Neuronal stem cell (in vitro differentiated cells): Measurements from ENCODE around the gene CNIH3.

Source experiments
- DNase-seq: peaks from one replicate; pipeline ENCODE4 v3.0.0-alpha.2; 2013; ENCODE audit warnings: low spot score
- H2AFZ ChIP-seq: one replicate; pipeline ENCODE4 v1.6.1; 2013; ENCODE audit warnings: mild to moderate bottlenecking, low read length, inconsistent platforms
- H2AK5ac ChIP-seq: 2 replicates; pipeline ENCODE4 v1.6.1; 2013; ENCODE audit warnings: low read depth, mild to moderate bottlenecking, inconsistent platforms, low read length, moderate library complexity, mixed read lengths
- H2BK120ac ChIP-seq: 2 replicates; pipeline ENCODE4 v1.6.1; 2013; ENCODE audit warnings: low read depth, mild to moderate bottlenecking, inconsistent platforms, low read length, moderate library complexity, mixed read lengths
- H2BK12ac ChIP-seq: one replicate; pipeline ENCODE4 v1.6.1; 2013; ENCODE audit warnings: low read length, inconsistent platforms
- H2BK15ac ChIP-seq: 2 replicates; pipeline ENCODE4 v1.6.1; 2013; ENCODE audit warnings: mild to moderate bottlenecking, low read length, inconsistent platforms, mixed read lengths
- H2BK5ac ChIP-seq: one replicate; pipeline ENCODE4 v1.6.1; 2013; ENCODE audit warnings: inconsistent platforms, mild to moderate bottlenecking, low read length, moderate library complexity
- H3K14ac ChIP-seq: one replicate; pipeline ENCODE4 v1.6.1; 2013; ENCODE audit warnings: low read length, inconsistent platforms
- H3K18ac ChIP-seq: 2 replicates; pipeline ENCODE4 v1.6.1; 2013; ENCODE audit warnings: low read length, inconsistent platforms
- H3K23ac ChIP-seq: 2 replicates; pipeline ENCODE4 v1.6.1; 2013; ENCODE audit warnings: low read depth, mild to moderate bottlenecking, mixed read lengths, low read length, inconsistent platforms; ENCODE audit not compliant: poor library complexity
- H3K27ac ChIP-seq: replicated peaks from 3 replicates; pipeline ENCODE4 v1.5.1; 2013; ENCODE audit warnings: low read length, inconsistent platforms
- H3K27me3 ChIP-seq, 3 experiments: 2 replicates each; pipeline ENCODE4 v1.6.1; 2013; ENCODE audit warnings: low read length in 3 of 3, mild to moderate bottlenecking in 2 of 3, inconsistent platforms in 1 of 3, low read depth in 1 of 3, mixed read lengths in 1 of 3, moderate library complexity in 1 of 3; ENCODE audit not compliant: control insufficient read depth in 3 of 3, insufficient read depth in 3 of 3
- H3K36me3 ChIP-seq, 2 donors: replicated peaks in 1 of 2; 2 replicates each; pipeline ENCODE4 v1.6.1; 2013; ENCODE audit warnings: low read length in 2 of 2; ENCODE audit not compliant: control insufficient read depth in 2 of 2, insufficient read depth in 2 of 2
- H3K4ac ChIP-seq: 2 replicates; pipeline ENCODE4 v1.6.1; 2013; ENCODE audit warnings: inconsistent platforms, mild to moderate bottlenecking, low read length, moderate library complexity
- H3K4me1 ChIP-seq, 2 donors: 1 replicate in 1 of 2; 2 replicates in 1 of 2; pipeline ENCODE4 v1.6.1; 2013; ENCODE audit warnings: low read length in 2 of 2, low read depth in 1 of 2; ENCODE audit not compliant: control insufficient read depth in 2 of 2, insufficient read depth in 1 of 2
- H3K4me2 ChIP-seq: one replicate; pipeline ENCODE4 v1.6.1; 2013; ENCODE audit warnings: mild to moderate bottlenecking, low read length, inconsistent platforms; ENCODE audit not compliant: insufficient read depth, poor library complexity, severe bottlenecking
- H3K4me3 ChIP-seq, 2 donors: 2 replicates each; pipeline ENCODE4 v1.5.1; 2013; ENCODE audit warnings: low read length in 2 of 2, mild to moderate bottlenecking in 2 of 2, inconsistent platforms in 1 of 2, moderate library complexity in 1 of 2
- H3K79me1 ChIP-seq: one replicate; pipeline ENCODE4 v1.6.1; 2013; ENCODE audit warnings: low read depth, mild to moderate bottlenecking, inconsistent platforms, low read length, moderate library complexity
- H3K9ac ChIP-seq: one replicate; pipeline ENCODE4 v1.6.1; 2013; ENCODE audit warnings: mild to moderate bottlenecking, low read depth, low read length, inconsistent platforms; ENCODE audit not compliant: poor library complexity
- H3K9me3 ChIP-seq, 2 donors: replicated peaks in 1 of 2; 2 replicates each; pipeline versions ENCODE3 to v1.6.1; 2013; ENCODE audit warnings: low read length in 2 of 2, mild to moderate bottlenecking in 2 of 2, inconsistent platforms in 1 of 2, low read depth in 1 of 2, mixed read lengths in 1 of 2, moderate library complexity in 1 of 2; ENCODE audit not compliant: control insufficient read depth in 2 of 2, insufficient read depth in 1 of 2
- H4K8ac ChIP-seq: one replicate; pipeline ENCODE4 v1.6.1; 2013; ENCODE audit warnings: low read depth, mild to moderate bottlenecking, inconsistent platforms, low read length, moderate library complexity
- H4K91ac ChIP-seq: one replicate; pipeline ENCODE4 v1.6.1; 2013; ENCODE audit warnings: low read length, low read depth, mild to moderate bottlenecking, inconsistent platforms; ENCODE audit not compliant: poor library complexity
- WGBS, 2 donors: extraction: QIAGEN DNeasy Blood & Tissue Kit; methylation state at CpG; one replicate each; pipeline ENCODE4 v1.1.7; 2013; ENCODE audit warnings: missing lambda C conversion rate in 2 of 2, mixed read lengths in 1 of 2; ENCODE audit not compliant: insufficient read length in 2 of 2, insufficient replicate concordance in 1 of 2; ENCODE audit errors: extremely low coverage in 2 of 2; 5-methylcytosine and 5-hydroxymethylcytosine counted together

Gene CNIH3

GRCh38 chr1:224696891-224697765, 81.0 kb downstream of the CNIH3 start:
- Histone ChIP-seq H2BK5ac (no peak overlapping the region), H4K91ac (no peak overlapping the region), H3K4me3 (no peak overlapping the region), H3K4me1 (peaks cover 0 to 5% of the 10 kb centered on the region in 2 donors), H2AK5ac (no peak overlapping the region), H3K4ac (no peak overlapping the region), H3K36me3 (no peaks in the 10 kb centered on the region), H2BK15ac (no peak overlapping the region), H3K79me1 (no peaks in the 10 kb centered on the region), H3K9me3 (no peaks in the 10 kb centered on the region), H3K27ac (no peak overlapping the region), H3K18ac (peak overlapping the region; percentile 81), H3K9ac (no peak overlapping the region), H4K8ac (no peak overlapping the region), H3K27me3 (no peaks in the 10 kb centered on the region), H2BK12ac (no peak overlapping the region), H3K4me2 (no peak overlapping the region), H2BK120ac (no peak overlapping the region), H2AFZ (no peak overlapping the region), H3K14ac (no peak overlapping the region), H3K23ac (no peak overlapping the region)
- WGBS, 2 donors = no CpG with 5 or more reads among the region's 14 CpGs
- DNase-seq = no peak

- H3K9me3 ChIP-seq = no peaks in the 10 kb centered on the region
- H2AK5ac ChIP-seq = no peak overlapping the region
- WGBS, 2 donors = no CpG with 5 or more reads among the region's 4 CpGs
- no peaks in the 10 kb centered on the region for H3K79me1 ChIP-seq
- H3K27me3 ChIP-seq = no peaks in the 10 kb centered on the region
- H3K9ac ChIP-seq = no peak overlapping the region
- H3K4ac ChIP-seq = no peak overlapping the region
- no peak overlapping the region for H3K14ac ChIP-seq
- H3K27ac ChIP-seq = no peak overlapping the region
- H2BK12ac ChIP-seq = no peak overlapping the region
- no peak overlapping the region for H4K8ac ChIP-seq
- no peaks in the 10 kb centered on the region for H3K36me3 ChIP-seq
- DNase-seq = no peak
- no peak overlapping the region for H3K4me2 ChIP-seq
- H2BK120ac ChIP-seq = no peak overlapping the region
- H2BK5ac ChIP-seq = no peak overlapping the region
- no peak overlapping the region for H3K18ac ChIP-seq
- no peak overlapping the region for H3K4me3 ChIP-seq
- no peak overlapping the region for H2BK15ac ChIP-seq
- H3K4me1 ChIP-seq = peaks cover 0 to 5% of the 10 kb centered on the region in 2 donors
- H2AFZ ChIP-seq = no peak overlapping the region
- H3K23ac ChIP-seq = no peak overlapping the region
- H4K91ac ChIP-seq = no peak overlapping the region
These were observed 81.9 kb downstream of the CNIH3 start for GRCh38 chr1:224698015-224698451.

DNA sequence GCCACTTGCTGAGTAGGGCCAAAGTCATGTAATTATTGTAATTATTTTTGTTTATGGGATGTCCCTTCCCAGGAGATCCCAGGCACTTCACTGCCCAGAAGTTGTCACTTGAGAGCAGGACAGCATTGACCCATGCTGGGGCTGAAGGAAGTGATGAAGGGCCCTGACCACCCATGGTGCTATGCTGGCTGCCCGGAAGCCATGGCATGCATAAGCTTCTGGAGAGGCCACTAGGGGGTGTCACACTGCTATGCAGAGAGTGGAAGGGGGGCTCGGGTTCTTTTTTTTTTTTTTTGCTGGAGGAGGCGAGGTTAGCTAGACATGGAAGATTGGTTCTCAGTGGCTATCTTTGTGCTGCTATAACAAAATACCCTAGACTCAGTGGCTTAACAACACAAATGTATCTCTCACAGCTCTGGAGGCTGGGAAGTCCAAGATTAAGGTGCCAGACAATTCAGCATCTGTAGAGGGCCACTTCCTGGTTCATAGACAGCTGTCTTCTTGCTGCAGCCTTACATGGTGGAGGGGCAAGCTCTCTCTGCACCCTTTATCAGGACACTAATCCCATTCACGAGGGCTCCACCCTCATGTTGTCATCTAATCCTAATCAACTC, 84.9 kb downstream of the CNIH3 start:
- Histone ChIP-seq H4K91ac (no peak overlapping the region), H3K27me3 (peaks cover 0 to 2% (median 0%) of the 10 kb centered on the region in 3 experiments), H3K14ac (no peak overlapping the region), H2BK120ac (no peak overlapping the region), H3K4me2 (no peak overlapping the region), H2BK5ac (no peak overlapping the region), H3K9me3 (no peaks in the 10 kb centered on the region), H3K23ac (no peak overlapping the region), H3K4me1 (peaks cover 0 to 7% of the 10 kb centered on the region in 2 donors), H3K18ac (no peak overlapping the region), H2BK12ac (no peak overlapping the region), H2BK15ac (no peak overlapping the region), H3K79me1 (no peaks in the 10 kb centered on the region), H4K8ac (no peak overlapping the region), H2AFZ (no peak overlapping the region), H3K4ac (no peak overlapping the region), H3K36me3 (no peaks in the 10 kb centered on the region), H3K4me3 (no peak overlapping the region), H3K9ac (no peak overlapping the region), H2AK5ac (peak overlapping the region; percentile 19), H3K27ac (no peak overlapping the region)
- DNase-seq = peak; percentile 8
- WGBS, 2 donors = no CpG with 5 or more reads among the region's 4 CpGs

- H3K4me2 ChIP-seq = no peak overlapping the region
- H3K9me3 ChIP-seq = no peaks in the 10 kb centered on the region
- H3K18ac ChIP-seq = peak overlapping the region; percentile 33
- H3K79me1 ChIP-seq = no peaks in the 10 kb centered on the region
- no peak overlapping the region for H4K91ac ChIP-seq
- no CpG with 5 or more reads among the region's 7 CpGs for WGBS, 2 donors
- H2AK5ac ChIP-seq = peak overlapping the region; percentile 49
- no peak overlapping the region for H2BK120ac ChIP-seq
- peak overlapping the region; percentile 19 for H3K23ac ChIP-seq
- no peak overlapping the region for H2BK12ac ChIP-seq
- no peak overlapping the region for H3K4ac ChIP-seq
- H3K27ac ChIP-seq = no peak overlapping the region
- H3K4me1 ChIP-seq = peaks cover 0 to 2% of the 10 kb centered on the region in 2 donors
- no peak overlapping the region for H3K9ac ChIP-seq
- H3K36me3 ChIP-seq = no peaks in the 10 kb centered on the region
- peaks cover 0 to 2% (median 0%) of the 10 kb centered on the region in 3 experiments for H3K27me3 ChIP-seq
- H3K14ac ChIP-seq = peak overlapping the region; percentile 22
- H2AFZ ChIP-seq = no peak overlapping the region
- no peak overlapping the region for H2BK5ac ChIP-seq
- no peak for DNase-seq
- no peak overlapping the region for H3K4me3 ChIP-seq
- H4K8ac ChIP-seq = no peak overlapping the region
- H2BK15ac ChIP-seq = no peak overlapping the region
These were observed 87.6 kb downstream of the CNIH3 start for GRCh38 chr1:224703702-224704101.
